Fibroblast of skin of scalp (primary cell): Measurements from ENCODE around the gene IGF1R.

Experiments used
- DNase-seq: peaks from one replicate; pipeline ENCODE4 v3.0.0-alpha.2; 2013

Gene IGF1R

DNA sequence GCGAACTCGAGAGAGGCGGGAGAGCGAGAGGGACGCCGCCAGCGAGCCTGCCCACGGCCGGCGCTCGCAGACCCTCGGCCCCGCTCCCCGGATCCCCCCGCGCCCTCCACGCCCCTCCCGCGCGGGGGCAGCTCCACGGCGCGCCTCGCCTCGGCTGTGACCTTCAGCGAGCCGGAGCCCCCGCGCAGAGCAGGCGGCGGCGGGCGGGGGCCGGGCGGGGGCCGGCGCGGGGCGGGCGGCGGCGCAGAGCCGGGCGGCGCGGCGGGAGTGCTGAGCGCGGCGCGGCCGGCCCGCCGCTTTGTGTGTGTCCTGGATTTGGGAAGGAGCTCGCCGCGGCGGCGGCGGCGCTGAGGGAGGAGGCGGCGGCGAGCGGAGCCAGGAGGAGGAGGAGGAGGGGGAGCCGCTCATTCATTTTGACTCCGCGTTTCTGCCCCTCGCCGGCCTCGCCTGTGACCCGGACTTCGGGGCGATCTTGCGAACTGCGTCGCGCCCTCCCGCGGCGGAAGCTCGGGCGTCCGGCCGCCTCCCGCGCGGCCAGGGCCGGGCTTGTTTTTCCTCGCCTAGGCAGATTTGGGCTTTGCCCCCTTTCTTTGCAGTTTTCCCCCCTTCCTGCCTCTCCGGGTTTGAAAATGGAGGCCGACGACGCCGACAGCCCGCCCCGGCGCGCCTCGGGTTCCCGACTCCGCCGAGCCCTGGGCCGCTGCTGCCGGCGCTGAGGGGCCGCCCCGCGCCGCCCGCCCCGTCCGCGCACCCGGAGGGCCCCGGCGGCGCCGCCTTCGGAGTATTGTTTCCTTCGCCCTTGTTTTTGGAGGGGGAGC lies 524 bp downstream of the IGF1R start:
- peak; percentile 66 for DNase-seq

DNA sequence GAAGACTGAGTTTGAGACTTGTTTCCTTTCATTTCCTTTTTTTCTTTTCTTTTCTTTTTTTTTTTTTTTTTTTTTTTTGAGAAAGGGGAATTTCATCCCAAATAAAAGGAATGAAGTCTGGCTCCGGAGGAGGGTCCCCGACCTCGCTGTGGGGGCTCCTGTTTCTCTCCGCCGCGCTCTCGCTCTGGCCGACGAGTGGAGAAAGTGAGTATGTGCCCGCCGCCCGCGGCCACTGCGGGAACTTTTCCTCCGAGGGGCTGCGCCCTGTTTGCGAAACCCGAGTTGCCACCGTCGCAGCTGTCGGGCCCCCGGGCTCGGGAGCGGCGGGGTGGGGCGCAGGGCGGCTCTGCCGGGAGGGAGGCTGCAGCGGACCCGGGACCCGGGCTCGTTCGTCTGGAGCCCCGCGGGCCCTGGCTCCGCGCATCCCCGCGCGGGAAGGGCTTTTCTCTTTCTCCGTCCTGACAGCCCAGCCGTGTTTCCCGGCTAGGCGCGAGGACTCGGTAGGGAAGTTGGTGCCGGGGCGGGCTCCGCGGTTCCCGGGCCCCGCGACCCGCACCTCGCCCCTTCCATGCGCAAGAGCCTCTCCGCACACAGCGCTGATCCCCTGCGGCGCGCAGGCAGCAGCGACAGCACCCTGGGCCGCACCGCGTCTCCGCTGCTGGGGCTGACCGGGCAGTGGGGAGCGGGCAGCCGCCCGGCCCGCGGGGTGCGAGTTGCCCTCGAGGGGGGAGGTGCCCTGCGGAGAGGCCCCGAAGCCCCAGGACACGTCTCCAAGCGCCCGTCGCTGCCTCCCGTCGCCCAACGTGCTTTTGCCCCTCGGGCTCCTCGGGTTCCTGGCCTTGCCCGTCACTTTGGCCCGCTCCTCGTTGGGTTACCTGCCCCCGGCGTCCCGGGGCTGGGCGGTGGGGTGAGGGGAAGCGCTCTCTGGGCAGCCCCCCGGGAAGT lies 1.4 kb downstream of the IGF1R start:
- peak; percentile 33 for DNase-seq

DNA sequence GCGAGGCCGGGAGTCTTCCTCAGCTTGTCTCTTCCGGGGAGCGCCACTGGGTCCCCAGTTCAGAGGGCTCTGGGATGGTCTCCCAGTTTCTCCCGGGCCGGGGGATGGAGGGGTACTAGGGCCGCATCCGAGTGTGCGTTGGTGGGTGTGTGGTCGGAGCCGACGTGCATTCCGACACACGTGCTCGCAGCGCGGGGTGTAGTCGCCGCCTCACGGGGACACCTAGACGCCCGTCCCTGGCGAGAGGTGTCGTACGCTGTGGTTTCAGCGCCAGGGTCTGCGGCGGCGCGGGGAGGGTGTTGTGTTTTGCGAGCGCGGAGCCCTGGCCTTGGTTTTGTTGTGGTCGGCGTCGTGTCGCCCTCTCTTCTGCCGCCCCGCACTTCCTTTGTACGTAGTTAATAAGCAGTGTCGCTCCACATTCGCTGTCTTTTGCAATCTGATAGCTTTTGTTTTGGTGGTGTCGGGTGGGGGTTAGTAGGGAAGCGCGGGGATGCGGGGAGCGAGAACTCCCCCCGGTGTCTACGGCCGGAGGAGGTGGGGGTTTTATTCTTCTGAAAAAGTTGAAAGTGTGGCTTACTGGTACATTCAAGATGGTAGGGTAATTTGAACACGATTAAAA lies 2.2 kb downstream of the IGF1R start:
- DNase-seq, result peak; percentile 38

DNA sequence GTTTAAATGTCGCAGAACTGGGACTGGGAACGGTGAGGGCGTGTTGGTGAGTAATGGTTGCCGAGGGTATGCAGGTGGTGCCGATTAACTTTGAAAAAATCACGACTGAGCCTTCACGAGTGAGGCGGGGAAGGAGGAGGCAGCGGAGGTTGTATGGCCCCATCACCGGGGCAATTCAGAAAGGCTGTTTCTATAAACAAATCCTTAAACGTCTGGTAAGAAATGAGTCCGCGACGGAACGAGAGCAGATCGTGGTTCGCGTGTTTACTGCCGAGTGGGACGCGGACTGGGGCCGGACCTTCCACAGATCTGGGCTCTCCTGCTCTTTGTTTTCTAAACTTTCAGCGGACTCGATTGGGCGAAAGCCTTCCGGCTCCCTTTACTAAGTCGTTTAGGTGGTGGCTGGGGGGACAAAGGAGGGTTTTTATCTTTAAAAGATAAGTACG lies 2.7 kb downstream of the IGF1R start:
- peak; percentile 21 for DNase-seq

DNA sequence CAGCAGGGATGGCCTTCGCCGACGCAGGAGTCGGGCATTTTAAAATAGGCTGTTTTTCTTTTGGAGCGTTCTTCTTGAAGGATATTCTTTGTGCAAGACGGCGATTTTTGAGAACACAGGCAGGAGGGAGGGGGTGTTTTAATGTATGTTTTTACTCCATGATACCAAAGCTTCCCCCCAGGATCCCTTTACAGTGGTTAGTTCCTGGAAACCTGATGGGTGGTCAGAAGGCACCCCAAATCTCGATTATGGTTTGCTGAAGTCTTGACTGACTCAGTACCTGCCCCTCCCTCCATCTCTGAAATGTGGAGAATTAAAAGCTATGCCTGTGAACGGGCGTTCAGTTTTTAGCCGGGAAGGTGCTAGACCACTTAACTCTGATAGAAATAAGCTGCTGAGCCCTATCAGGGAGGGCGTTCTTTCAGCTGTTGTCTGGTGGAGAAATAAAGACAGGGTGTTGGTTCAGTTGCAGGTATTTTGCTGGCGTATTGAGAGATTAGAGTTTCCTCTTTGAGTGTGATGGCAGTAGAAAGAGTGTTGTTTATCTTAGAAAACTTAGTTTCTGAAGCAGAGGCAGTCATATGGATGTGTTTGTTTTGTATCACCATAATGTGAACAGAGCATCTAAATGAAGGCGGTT lies 3.4 kb downstream of the IGF1R start:
- DNase-seq, result peak; percentile 11

DNA sequence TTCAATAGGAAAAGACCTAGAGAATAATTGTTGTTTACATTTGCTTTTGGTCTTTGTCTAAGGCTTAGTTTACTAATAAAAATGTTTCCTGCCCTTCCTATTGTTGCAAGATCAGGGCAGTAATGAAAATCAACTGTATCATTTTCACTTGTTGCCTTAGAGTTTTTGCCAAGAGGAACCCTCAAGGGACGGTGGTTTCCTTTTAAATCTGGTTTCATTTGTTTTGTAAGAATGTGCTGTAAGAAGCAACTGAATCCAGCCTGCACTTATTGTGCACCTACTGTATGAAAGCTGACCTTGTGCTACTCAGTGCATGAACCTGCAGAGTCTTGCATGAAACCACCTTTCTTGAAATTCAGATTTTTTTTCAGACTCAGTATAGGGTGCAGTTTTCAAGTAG lies 5.3 kb downstream of the IGF1R start:
- peak; percentile 53 for DNase-seq

DNA sequence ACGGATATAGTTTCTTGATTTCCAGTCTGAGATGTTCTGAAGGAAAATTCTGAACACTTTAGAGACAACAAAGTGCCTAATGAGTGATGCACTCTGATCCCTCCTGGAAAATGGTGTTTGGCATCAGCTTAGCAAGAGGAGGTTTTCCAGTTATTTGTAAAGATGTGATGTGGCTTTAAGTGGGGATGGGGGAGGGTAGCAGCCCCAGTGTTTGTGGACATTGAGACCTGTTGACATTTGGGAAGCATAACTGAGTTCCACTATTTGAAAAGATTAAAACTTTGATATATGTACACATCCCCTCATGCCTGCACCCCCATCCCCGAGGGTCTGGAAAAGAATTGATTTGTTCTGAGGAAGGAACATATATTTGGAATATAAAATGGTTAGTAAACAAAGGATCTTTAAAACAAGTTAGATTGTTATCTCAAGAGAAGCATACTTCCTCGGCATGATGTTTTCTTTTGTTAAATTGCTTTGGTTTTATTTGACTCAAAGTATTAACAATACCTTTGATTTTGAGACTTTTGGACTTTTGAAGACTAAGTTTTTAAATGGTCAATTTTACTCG lies 6.5 kb downstream of the IGF1R start:
- no peak for DNase-seq

DNA sequence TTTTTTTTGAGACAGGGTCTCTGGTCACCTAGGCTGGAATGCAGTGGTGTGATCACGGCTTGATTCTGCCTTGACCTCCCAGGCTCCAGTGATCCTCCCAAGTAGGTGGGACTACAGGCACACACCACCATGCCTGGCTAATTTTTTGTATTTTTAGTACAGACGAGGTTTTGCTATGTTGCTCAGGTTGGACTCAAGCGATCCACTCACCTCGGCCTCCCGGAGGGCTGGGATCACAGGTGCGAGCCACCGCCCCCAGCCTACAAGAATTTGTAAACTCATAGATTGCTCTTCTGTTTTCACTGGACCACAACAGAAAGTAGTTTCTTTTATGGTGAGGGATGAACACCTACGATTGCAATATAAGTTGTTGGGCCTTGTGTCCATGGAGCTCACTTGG lies 7.4 kb downstream of the IGF1R start:
- no peak for DNase-seq

DNA sequence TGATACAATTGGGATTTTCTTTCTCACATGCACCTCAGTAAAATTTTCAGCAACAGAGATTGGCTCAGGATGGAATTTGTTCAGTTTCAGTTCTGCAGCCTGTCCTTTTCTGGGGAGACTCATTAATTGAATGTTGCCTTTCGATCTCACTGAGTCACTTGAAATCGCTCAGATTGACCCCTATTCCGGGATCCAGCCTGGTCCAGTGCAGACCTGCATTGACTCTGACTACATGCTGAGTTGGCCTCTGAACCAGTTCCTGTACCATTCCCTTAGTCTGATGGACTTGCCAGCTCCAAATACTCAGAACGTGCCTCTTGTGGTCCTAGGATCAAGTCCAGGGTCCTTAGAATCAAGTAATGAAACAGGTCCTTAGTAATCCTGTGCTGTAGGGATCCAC lies 9.4 kb downstream of the IGF1R start:
- DNase-seq, result no peak

DNA sequence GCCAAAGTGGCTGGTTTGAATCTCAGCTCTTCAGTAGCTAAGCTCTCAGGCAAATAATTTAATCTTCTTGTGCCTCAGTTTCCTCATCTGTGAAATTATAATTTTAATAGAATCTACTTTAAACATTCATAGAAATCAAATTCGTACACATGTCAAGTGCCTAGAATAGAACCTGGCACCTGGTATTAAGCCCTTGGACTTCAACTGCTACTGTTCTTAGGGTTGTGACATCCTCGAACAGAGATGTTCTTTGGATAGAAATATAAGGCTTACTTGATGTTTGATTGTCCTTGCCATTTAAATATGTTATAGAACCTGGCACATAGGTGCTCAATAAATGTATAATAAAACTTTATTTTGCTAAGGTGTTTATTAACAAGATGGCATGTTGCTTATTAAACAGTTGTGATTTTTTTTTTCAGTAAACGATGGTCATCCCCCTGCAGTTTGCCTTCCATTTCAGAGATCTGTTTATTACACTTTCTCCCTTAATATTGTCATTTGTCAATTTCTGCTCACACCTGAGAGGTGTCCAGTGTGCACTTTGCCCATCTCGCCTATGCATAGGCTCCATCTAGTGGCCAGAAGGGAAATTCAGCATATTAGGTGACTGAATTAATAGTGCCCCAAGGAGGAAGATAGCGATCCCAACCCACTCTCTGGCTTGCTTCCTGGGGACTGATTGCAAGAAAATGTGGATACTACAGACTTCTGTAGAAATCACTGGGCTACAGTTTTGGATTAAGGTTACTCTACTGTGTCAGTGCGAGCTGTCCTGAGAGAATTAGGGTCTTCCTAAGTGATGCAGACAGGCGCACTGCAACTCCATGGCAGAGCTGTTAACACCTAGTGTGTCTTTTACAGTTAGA lies 10.7 kb downstream of the IGF1R start:
- peak; percentile 47 for DNase-seq

DNA sequence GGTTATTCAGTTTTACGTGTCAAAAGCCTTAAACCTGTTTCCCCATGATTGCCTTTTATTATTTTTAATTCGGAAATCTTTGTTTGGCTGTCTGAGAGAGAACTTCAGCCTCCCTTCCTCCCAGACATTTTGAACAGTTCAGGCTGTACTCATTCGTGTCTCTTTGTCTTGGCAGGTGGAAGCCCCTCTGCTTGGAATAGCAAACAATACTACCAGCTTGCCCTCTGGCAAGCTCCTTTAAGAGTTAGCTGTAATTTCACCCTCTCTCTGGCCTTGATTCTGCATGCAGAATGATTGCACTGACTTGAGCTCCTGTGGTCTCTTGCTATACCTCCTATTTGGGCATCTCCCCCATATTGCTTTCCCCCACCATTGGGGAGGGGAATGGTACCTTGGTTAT lies 11.7 kb downstream of the IGF1R start:
- DNase-seq, result no peak

DNA sequence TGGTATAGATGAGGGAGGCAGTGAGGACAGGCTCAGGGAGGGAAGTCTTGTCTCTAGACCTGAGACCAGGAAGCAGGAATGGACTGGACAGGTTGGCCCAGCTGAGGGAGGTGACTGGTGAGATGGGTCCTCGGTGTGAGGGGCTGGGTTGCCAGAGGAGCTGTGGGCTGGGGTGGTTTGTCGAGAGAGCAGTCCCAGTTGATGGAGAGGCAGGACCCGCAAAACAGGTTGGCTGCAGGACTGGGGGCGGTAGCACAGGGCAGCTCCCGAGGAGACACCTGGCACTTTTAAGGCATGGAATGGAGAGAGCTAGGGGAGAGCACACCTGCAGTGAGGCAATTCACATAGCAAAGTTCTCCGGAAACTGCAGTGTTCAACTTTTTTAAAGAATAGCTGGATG lies 14.7 kb downstream of the IGF1R start:
- DNase-seq, result no peak

DNA sequence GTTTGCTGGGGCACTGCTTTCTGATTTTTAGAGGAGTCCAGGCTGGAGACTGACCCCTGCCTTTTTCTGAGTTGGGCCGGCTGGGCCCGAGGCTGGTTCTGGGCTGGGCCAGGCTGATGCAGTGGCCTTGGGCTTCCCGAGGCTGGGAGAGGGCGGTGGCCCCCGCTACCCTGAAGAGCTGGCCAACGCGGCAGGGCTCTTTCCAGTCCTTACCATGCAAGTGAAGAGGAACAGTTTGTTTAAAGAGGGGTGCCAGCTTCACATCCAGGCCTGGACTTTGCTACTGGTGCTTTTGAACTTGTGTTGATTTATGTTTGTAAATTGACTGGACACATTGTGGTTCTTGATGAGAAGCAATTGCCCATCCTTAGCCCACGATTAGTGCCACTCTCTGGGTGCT lies 15.3 kb downstream of the IGF1R start:
- no peak for DNase-seq

DNA sequence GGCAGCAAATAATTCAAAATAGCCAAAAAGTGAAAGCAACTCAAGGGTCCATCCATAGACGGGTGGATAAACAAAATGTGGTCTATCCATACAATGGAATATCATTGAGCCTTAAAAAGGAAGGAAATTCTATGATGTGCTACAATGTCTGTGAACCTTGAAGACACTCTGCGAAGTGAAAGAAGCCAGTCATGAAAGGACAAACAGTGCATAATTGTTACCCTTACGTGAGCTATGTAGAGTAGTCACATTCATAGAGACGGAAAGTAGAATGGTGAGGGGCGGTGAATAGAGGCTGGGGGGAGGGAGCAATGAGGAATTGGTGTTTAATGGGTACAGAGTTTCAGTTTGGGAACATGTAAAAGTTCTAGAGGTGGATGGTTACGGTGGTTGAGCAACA lies 18.1 kb downstream of the IGF1R start:
- DNase-seq, result no peak

DNA sequence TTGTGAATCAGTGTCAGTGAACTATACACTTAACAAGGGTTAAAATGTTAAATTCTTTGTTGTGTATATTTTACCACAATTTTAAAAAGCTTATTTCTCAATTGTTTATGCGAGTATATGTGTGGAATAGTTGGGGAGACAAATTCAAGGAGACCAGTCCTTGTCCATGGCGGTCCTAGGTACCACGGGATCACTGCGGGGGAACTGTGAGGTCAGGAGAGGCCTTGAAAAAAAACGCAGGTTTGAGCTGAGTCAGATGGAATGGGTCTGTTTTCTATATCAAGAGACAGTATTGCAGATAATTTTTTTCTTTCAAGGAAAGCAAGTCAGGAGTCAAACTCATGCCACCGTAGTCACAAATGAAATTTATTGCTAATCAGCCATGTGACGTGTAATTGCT lies 18.5 kb downstream of the IGF1R start:
- no peak for DNase-seq

DNA sequence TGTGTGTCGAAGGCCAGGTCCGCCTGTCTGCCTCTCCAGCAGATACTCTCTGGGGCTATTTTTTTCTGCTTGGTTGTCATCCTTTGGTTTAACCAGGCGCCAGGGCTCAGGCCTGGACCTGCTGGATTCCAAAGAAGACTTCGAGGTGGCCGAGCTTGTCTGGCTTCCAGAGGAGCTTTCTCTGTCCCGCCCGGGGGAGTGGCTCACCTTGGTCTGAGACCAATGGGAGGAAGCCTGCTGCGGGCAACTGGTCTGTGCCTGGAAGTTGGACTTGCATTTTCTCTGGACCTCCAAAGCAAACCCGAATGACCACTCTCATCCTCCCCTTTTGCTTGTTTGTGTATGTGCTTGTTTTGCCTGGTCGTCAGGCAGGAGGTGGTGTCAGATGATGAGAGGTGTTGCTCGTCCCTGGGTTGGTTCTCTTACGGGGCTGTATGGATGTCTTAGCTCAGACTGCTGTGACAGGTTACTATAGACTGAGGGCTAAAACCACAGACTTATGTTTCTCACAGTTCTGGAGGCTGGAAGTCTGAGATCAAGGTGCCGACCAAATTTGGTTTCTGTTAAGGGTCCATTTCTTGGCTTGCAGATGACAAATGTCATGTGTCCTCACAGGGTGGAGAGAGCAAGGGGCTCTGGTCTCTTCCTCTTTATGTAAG lies 19.3 kb downstream of the IGF1R start:
- no peak for DNase-seq

DNA sequence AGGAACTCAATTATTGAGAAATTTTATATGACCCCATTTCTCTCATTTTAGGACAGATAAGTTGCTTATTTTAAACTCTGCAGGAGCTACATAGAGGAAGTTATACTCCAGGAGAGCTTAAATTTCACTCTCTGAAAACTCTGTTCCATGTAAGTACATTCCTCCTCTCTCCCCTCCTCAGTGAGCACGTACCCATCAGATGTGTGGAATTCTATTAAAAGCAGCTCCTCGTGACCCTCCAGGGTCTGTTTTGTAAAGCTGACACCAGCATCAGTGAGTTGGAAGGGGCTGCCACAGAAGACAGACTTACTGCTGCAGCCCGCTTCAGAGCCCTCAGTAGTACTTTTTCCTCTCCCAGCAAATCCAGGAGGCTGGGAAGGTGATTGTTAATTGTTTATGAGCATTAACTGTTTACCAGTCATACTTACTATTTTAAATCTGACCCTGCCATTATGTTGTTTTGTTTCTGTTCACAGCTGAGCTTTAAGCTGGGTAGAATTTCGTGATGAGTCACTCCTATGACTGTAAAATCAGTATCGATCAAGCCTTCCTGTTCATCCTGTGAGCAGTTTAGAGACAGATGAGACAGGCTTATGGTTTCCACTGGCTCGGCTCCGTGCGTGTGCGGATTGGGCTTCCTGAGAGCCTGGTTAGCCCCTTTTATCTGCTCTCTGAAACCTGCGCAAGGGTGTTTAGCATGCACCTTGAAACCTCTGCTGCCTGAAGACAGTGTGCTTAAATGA lies 20.4 kb downstream of the IGF1R start:
- peak; percentile 46 for DNase-seq

DNA sequence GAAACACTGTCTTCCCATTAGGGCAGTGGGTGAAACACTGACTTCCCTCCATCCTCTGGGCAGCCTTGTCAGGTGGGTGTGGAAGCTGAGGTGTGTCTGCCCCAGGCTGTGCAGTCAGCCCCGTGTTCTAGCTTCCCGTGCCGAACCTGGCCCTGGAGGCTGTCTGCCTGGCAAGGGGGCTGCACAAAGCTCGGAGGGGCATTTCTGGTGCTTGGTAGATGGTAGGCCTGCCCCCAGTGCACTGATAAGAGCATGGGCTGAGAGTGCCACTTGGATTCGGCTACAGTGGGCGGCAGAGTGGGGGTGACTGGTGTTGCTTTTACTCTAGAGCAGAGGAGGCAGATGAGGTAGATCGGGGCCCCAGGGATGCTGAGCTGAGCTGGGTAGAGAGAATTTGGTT lies 21.3 kb downstream of the IGF1R start:
- DNase-seq, result no peak

DNA sequence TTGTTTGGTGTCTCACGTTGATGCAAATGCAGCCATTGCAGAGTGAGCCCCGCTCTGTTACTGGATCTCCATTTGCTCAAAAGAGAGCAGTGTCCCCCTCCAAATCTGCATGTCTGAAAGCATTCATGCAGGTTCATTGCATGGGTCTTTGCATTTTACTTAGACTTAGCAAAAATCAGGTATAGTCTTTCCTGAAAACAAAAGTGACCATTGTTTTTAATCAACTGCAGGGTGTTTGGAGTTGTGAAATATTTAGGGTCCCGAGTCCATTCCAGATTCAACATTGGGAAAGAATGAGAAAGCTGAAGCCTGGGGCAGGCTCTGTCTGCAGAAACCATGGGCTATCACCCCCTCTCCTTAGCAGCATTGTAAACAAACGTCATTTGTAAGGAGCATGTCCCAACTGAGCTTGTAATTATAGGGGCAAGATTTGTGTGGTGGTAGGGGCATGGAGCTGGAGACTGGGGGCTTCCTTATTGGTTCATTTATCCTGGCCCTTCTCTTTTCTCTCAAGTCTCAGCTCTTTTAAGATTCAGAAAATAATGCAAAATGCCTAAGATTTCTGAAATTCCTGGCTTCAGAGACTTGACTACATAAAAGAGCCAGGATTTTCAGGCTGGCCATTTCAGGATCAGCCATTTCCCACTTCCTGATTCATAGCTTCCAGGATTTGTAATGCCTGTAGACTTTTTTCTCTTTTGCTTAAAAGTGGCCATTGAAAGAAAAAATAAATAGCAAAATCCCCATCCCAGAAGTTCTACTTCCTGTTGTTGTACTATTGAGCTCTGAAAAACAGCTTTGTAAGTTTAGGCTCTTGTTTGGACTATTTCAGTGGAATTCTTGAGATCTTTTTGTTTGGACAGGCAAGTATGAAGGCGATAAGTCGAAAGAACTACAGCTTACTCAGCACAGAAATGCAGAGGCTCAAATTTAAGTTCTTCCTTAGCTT lies 23.0 kb downstream of the IGF1R start:
- peak; percentile 77 for DNase-seq
